Activated effector memory CD4-positive, alpha-beta T cell treated with anti-CD3 and anti-CD28 coated beads, Interleukin-2, amount 50 U/mL, for 16 hours (primary cell): ENCODE data around the gene DNASE2B.

Experiments
- DNase-seq: peaks from one replicate; pipeline ENCODE4 v3.0.0-alpha.2; 2020

DNASE2B gene

DNA sequence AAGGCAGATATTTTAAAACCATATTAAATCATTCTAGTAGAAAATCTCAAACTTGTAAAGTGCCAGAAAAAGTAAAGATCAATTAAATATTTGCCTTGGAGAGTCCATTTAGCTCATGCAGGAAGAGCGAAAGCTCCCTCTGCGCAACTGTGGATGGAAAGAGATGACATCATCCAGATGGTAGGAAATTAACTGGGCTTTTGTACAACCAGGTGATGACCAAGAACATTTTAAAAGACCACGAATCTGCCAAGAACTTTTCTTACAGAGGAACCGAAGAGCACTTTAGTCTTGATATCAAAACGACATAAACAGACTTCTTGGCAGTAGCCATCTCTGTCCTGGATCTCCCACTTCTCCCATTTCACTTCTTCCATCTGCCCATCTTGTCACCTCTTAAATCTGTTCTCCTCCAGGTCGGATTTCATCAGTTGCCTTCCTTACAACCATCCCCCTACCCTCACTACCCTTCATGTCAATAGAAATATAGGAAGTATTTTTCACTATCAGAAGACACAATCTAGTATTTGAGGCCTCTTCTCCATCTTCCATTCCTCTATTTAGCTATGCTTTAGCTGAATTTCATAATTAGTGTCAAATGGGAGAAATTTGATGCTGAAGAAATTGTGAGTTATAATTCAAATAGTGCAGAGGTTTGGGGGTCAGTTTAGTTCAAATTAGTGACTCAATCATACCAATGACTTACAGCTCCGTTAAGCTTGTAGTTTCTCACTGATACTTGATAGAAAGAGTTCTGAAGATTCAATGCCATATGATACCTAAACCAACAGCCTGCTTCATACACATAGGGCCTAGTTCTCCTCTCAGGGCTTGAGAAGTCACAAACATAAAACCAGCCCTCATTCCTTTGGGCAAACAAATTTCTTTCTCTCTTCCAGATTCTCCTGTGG is 22.0 kb upstream of the DNASE2B start:
- no peak for DNase-seq

GRCh38 chr1:84377480-84378095 is 20.7 kb upstream of the DNASE2B start:
- DNase-seq: no peak

- no peak for DNase-seq
Measured at GRCh38 chr1:84379138-84379916, 19.0 kb upstream of the DNASE2B start.

GRCh38 chr1:84379917-84380180 is 18.4 kb upstream of the DNASE2B start:
- DNase-seq: no peak

- DNase-seq: no peak
Measured at GRCh38 chr1:84382127-84382526, 16.2 kb upstream of the DNASE2B start.

DNA sequence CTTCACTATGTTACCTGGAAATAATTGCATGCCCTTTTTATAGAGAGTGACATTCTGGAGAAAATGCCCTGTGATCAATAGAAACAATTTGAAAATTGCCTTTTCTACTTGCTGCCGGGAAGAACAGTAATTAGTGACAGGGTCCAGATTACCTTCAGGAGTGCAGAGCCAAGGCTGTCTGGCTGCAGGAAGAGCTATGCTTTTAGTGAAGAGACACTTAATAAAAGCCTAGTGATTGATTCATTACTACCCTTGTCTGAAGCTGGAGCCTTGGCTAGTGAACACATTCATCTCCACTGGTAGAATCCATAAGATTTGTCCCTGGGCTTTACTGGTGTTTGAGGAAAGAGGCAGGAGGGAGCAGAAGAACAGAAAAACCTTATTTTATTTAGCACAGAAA is 12.9 kb upstream of the DNASE2B start:
- no peak for DNase-seq

- DNase-seq: no peak
Measured at GRCh38 chr1:84386716-84387479, 11.4 kb upstream of the DNASE2B start.

DNA sequence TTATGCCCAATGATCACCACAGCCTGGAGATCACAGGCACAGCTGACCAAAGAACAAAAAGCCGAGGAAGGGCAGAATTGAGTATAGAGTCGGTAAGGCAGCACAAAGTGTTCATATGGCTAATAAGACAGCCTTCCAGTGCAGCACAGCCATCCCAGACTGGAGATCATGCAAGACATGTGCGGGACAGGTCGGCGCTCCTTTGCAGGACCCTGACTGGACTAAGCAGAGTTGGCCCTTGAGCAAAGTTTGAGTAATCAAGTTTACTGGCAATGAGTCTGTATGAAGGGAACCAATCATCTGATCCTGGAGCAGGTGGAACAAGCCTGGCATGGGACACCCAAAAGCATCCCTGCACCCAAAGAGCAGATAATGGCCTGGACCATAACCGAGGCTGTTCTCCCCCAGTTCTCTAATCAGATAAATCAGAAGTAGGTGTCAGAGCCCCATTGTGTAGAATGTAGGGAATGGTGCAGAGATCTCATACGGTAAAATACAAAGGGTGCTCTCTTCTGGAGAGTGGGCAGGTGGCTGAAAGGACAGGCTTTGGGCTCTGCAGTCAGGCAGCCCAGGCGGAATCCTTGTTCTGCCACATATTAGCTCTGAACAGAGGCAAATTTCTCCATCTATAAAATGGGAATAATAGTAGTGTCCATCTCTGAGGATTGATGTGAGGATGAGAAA is 10.7 kb upstream of the DNASE2B start:
- DNase-seq: no peak

- no peak for DNase-seq
Measured at GRCh38 chr1:84390226-84390625, 8.1 kb upstream of the DNASE2B start.

DNA sequence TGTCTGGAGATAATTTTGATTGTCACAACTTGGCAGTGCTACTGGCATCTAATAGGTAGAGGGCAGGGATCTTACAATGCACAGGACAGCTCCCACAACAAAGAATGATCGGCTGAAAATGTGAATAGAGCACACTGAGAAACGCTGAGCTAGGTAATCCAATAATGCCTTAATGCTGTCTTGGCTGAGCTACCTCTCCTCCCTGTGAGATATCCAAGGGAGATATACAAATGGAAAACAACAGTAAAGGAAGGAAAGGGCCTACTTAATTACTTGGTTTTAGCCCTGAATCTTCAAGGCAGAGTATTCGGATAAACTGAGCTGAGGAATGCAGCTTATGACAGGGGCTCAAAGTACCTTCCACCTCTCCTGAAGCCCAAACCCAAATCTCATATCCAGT is 2.9 kb downstream of the DNASE2B start:
- DNase-seq: no peak

DNA sequence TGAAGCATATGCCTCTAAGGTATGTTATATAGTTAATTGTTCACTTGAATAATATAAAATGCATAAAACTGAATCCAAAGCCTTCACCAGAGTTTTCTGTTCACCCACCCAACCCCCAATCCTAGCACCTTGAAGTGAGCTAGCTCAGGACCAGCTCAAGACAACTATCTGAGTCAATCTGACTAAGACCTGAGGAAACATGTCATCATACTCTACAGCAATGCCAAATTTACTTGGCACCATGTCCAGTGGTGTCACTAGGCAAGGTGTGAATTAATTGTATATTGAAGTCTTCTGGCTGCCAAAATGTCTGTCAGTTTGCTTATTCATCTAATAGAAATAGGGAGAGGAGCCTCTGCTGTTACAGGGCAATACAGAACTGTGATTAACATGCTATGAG is 3.8 kb downstream of the DNASE2B start:
- DNase-seq: no peak

GRCh38 chr1:84402501-84402900 is 4.2 kb downstream of the DNASE2B start:
- DNase-seq: no peak

DNA sequence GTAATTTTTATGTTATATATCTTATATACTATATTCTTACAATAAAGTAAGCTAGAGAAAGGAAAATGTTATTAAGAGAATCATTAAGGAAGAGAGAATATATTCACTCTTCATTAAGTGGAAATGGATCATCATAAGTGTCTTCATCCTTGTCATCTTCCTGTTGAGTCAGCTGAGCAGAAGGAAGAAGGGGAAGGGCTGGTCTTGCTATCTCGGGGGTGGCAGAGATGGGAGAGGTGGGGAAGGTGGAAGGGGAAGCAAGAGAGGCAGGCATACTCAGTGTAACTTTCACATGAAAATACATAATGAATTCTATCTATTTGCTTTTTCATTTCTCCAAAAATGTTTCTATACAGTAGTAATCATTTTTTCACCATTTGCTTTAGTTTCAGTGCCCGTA is 5.1 kb downstream of the DNASE2B start:
- no peak for DNase-seq

DNA sequence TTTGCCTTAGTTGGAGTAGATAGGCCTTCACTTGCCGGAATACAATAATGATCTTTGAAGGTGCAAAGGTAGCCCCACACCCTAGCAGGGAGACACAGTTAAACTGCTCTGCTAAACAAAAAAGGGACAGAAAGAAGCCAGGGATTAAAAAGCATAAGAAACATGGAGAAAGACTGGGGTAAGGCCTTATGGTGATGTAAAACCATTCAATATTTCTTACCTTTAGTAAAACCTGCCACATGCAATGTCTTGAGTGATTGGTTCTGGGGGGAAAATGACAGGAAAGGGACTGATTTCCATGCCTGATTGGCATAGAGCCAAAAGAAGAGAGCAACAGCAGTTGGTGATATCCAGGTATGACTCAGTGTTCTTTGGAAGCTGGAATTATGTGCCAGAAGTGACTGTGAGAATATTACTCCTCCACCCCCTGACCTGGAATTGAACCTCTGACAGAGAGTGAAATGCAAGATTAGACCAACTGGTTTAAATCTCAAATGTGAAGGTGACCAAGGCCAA is 8.1 kb downstream of the DNASE2B start:
- DNase-seq: no peak

DNA sequence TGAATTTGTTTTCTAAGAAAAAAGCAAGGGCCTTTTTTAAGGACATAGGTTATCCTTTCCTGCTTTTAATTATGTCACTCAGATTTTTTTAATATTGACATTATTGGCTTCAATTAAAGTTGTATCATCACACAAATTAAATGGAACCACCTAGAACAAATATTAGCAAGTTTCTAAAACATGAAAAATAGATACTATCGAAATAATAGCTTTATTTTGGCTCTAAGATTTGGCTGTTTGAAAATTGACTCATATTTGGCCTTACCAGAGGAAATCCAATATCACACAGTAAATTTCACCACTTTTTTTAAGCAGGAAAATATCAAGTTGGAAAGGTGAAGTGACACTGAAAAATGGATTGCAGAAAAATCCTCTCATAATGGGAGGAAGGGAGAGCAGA is 9.2 kb downstream of the DNASE2B start:
- no peak for DNase-seq

GRCh38 chr1:84407958-84408422 is 9.7 kb downstream of the DNASE2B start:
- DNase-seq: no peak

DNA sequence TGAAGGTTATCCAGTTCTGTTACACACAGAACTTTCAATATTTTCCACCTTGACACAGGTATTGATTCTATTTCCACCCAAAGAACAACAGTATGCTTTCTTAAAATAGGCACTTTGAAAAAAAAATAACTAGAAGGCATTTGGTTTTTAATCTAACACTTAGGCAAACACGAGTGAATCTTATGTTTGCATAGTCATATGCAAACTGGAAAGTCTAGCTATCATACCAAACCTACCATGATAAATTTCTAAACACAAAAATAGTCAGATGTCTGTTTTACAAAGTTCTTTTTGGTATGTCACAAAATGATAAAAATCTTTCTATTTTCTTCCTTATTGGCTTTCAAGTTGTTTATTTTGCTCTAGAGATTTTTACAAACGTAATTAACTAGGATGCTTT is 11.6 kb downstream of the DNASE2B start:
- DNase-seq: no peak

- DNase-seq: no peak
Measured at GRCh38 chr1:84410328-84411095, 12.2 kb downstream of the DNASE2B start.

- no peak for DNase-seq
Measured at GRCh38 chr1:84412316-84412942, 14.1 kb downstream of the DNASE2B start.

DNA sequence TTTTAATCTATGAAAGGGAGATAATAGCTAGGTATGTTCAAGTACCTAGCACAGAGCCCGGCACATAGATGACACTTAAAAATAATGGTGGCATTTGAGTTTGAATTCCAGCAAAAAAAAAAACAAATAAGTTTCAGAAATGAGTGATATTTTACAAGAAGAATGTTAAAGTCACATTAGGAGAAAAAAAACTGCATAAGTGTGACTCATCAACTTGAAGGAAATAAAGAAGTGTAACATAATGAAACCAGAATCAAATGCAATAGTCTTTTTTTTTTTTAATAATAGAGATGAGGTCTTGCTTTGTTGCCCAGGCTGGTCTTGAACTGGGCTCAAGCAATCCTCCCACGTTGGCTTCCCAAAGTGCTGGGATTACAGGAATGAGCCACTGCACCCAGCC is 17.1 kb downstream of the DNASE2B start:
- no peak for DNase-seq

DNA sequence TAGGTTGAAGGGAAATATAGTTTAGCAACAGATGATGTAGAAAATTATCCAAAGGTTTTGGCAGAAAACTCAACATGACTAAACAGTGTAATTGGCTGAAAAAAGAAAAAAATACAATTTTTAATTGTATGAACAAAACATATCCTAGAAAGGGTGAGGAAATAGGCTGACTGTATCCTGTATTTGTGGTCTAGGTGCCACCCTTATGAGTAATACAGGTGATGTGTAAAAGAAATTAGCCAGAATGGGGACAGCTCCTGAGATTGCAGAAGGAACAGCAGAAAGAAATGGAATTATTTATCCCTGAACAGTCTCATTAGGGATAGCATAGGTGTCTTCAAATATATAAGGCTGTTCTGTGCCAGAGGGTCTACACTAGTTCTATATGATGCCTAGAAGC is 24.6 kb downstream of the DNASE2B start:
- no peak for DNase-seq
